ENCODE measurements around the gene HOXC13. TPM values are rescaled to one million over a fixed set of nuclear protein-coding genes. Genes with fewer than 3 reads are reported as not detected.
A peak's percentile ranks its signal among the peaks of the same experiment; 100 is the strongest.

HOXC13 gene
- total and polyA plus RNA-seq, 7 experiments from 2014 or later, result not detected

DNA sequence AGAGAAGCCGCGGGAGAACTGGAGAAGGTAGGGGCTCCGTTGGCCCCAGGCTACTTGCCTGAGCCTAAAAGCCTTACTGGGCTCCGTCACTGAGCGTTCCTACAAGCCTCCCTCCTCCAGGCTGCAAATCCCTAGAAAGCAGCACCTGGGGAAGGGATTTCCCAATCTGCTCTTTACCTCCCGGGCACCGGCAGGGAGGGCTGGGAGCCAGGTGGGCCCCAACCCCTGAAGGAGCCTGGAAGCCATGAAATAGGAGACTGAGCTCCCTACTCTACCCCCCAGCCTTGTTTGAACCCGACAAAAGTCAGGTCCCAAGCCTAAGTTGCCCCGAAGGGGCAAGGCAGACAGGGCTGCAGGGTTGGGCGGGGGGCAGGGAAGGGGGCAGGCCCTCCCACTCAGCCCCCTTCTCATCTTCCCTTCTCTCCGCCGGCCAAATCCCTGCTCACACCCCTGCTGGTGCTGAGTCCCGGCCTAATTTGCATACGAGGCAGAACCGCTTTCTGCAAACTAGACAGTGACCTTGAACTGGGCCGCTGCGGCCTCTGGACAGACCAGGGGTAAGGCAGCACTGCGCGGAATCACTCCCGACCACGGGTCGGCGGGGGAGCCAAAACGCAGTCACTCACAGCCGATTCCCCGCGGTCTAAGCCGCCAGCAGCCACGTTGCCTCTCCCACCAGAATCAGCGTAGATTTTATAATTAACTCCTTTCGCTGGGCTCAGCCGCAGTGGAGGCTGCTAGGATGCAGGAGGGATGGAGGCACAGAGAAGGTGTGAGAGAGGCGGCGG, 12.4 kb downstream of the HOXC13 start:
- Mint-ChIP-seq H3K4me1 (peaks cover 5 to 47% (median 19%) of the 10 kb centered on the region in 7 donors), H3K36me3 (peaks cover 0 to 4% (median 0%) of the 10 kb centered on the region in 5 donors), H3K4me3 (peak overlapping the region in 6 of 10 donors; percentile 12 to 61 (median 44)), H3K27me3 (peaks cover 79 to 95% (median 89%) of the 10 kb centered on the region in 5 donors), H3K9me3 (peaks cover 0 to 20% (median 3%) of the 10 kb centered on the region in 11 donors), H3K27ac (peak overlapping the region in 4 of 9 donors; percentile 25 to 88 (median 77))
- no peak for ATAC-seq
- no peak overlapping the region for H3K4me3 ChIP-seq (ENCODE audit: low read length)
- no peak overlapping the region for H3K27ac ChIP-seq (ENCODE audit: low read depth, low read length)
- DNase-seq, result no peak
- no peaks in the 10 kb centered on the region for H3K9me3 ChIP-seq (ENCODE audit: control insufficient read depth in 2 of 3, low read length in 3 of 3)
- peaks cover 0 to 15% of the 10 kb centered on the region in 2 donors for H3K4me1 ChIP-seq (ENCODE audit: control insufficient read depth in 2 of 2, insufficient read depth in 2 of 2, low read length in 2 of 2)
- ChIA-PET POLR2A (interaction anchor here (0.6 kb wide), 1 partner anchor 101 kb away, joined by 5 read pairs; no protein-coding TSS in a partner anchor), CTCF (no interaction called here)
- H3K36me3 ChIP-seq (ENCODE audit: control insufficient read depth in 2 of 3, insufficient read depth in 3 of 3, low read length in 3 of 3), result no peaks in the 10 kb centered on the region
- H3K27me3 ChIP-seq (ENCODE audit: control insufficient read depth in 2 of 2, insufficient read depth in 2 of 2, low read length in 2 of 2), result peaks cover 29 to 74% of the 10 kb centered on the region in 2 donors
- intact Hi-C loops (cut with micrococcal nuclease), result loop anchor here in 1 of 2 donors (5.0 kb wide), 1 partner anchor 36 kb away; the partner anchor contains the start of gene HOXC10

- Histone ChIP-seq H3K27ac (ENCODE audit: low read depth, low read length) (no peak overlapping the region), H3K4me3 (ENCODE audit: low read length) (no peak overlapping the region), H3K9me3 (ENCODE audit: control insufficient read depth in 2 of 3, low read length in 3 of 3) (no peaks in the 10 kb centered on the region), H3K36me3 (ENCODE audit: control insufficient read depth in 2 of 3, insufficient read depth in 3 of 3, low read length in 3 of 3) (no peaks in the 10 kb centered on the region), H3K27me3 (ENCODE audit: control insufficient read depth in 2 of 2, insufficient read depth in 2 of 2, low read length in 2 of 2) (peaks cover 34 to 70% of the 10 kb centered on the region in 2 donors), H3K4me1 (ENCODE audit: control insufficient read depth in 2 of 2, insufficient read depth in 2 of 2, low read length in 2 of 2) (peaks cover 4 to 15% of the 10 kb centered on the region in 2 donors)
- Mint-ChIP-seq H3K4me3 (peak overlapping the region in 6 of 10 donors; percentile 12 to 61 (median 44)), H3K9me3 (peaks cover 0 to 22% (median 4%) of the 10 kb centered on the region in 11 donors), H3K27ac (peak overlapping the region in 6 of 9 donors; percentile 8 to 88 (median 74)), H3K36me3 (peaks cover 0 to 4% (median 0%) of the 10 kb centered on the region in 5 donors), H3K27me3 (peaks cover 79 to 95% (median 89%) of the 10 kb centered on the region in 5 donors), H3K4me1 (peaks cover 9 to 55% (median 25%) of the 10 kb centered on the region in 7 donors)
- ChIA-PET CTCF (interaction anchor here (0.8 to 1.6 kb wide), 2 partner anchors 9 to 15 kb away, joined by 3 to 4 read pairs; no protein-coding TSS in a partner anchor), POLR2A (no interaction called here)
- intact Hi-C loops (cut with micrococcal nuclease), result loop anchor here in 1 of 2 donors (5.0 kb wide), 1 partner anchor 36 kb away; the partner anchor contains the start of gene HOXC10
- DNase-seq, result no peak
- ATAC-seq, result no peak
Measured at GRCh38 chr12:53951577-53952334, 13.1 kb downstream of the HOXC13 start.

- intact Hi-C loops (cut with micrococcal nuclease), result loop anchor here in 1 of 2 donors (5.0 kb wide), 1 partner anchor 35 kb away; the partner anchor contains the start of gene HOXC10
- Histone ChIP-seq H3K27ac (ENCODE audit: low read depth, low read length) (no peak overlapping the region), H3K4me1 (ENCODE audit: control insufficient read depth in 2 of 2, insufficient read depth in 2 of 2, low read length in 2 of 2) (peaks cover 4 to 15% of the 10 kb centered on the region in 2 donors), H3K36me3 (ENCODE audit: control insufficient read depth in 2 of 3, insufficient read depth in 3 of 3, low read length in 3 of 3) (no peaks in the 10 kb centered on the region), H3K27me3 (ENCODE audit: control insufficient read depth in 2 of 2, insufficient read depth in 2 of 2, low read length in 2 of 2) (peaks cover 34 to 66% of the 10 kb centered on the region in 2 donors), H3K9me3 (ENCODE audit: control insufficient read depth in 2 of 3, low read length in 3 of 3) (no peaks in the 10 kb centered on the region), H3K4me3 (ENCODE audit: low read length) (no peak overlapping the region)
- no peak for ATAC-seq
- CTCF ChIA-PET, result interaction anchor here (0.8 to 1.6 kb wide), 2 partner anchors 10 to 14 kb away, joined by 3 to 4 read pairs; no protein-coding TSS in a partner anchor
- H3K27ac Mint-ChIP-seq, result peak overlapping the region in 6 of 9 donors; percentile 8 to 88 (median 74)
- H3K4me3 Mint-ChIP-seq, result peak overlapping the region in 4 of 10 donors; percentile 16 to 59 (median 41)
- H3K9me3 Mint-ChIP-seq, result peaks cover 0 to 22% (median 4%) of the 10 kb centered on the region in 11 donors
- peaks cover 0 to 4% (median 0%) of the 10 kb centered on the region in 5 donors for H3K36me3 Mint-ChIP-seq
- DNase-seq, result no peak
- peaks cover 9 to 57% (median 26%) of the 10 kb centered on the region in 7 donors for H3K4me1 Mint-ChIP-seq
- peaks cover 79 to 96% (median 89%) of the 10 kb centered on the region in 5 donors for H3K27me3 Mint-ChIP-seq
- POLR2A ChIA-PET, result no interaction called here
Measured at GRCh38 chr12:53952335-53952694, 13.7 kb downstream of the HOXC13 start.

DNA sequence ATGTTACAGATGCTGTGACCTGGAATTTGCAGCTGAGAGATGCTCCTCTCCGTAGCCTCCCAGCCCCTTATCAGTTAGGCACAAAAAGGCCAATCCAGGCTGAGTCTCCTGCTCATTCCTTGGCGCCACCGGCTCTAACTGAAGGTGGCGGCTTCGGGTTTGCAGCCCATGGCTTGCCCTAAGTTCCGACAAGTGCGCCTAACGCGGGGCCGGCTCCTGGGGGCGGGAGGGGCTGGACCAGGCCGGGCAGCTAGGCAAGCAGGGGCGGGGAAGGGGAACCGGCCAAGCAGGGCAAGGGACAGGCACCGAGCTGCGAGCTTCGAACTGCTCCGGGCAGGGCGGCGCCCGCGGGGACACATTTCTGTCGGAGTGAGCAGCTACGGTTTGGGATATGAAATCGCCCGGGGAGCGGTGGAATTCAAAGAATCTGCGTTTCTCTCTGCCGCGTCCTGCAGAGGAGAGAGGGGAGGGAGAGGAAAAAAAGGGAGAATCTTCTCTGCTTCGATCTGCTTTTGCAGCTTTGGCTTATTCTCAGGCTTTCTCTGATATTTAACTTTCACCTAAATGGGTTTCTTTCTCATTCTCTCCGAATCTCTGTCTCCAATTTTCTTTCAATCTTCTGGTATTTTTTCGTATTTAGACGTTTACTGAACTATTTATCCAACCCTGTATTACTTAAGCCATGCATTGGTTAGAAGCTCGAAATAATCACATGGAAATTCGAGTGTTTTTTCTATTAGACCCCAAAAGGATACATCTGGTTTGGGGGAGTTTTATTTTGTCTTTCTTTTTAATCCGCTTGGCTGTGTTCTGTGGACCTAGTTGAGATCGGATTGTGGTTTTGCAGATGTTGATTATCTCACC, 14.5 kb downstream of the HOXC13 start:
- Mint-ChIP-seq H3K27ac (peak overlapping the region in 7 of 9 donors; percentile 23 to 88 (median 75)), H3K36me3 (peaks cover 0 to 4% (median 0%) of the 10 kb centered on the region in 5 donors), H3K9me3 (peaks cover 0 to 22% (median 4%) of the 10 kb centered on the region in 11 donors), H3K4me1 (peaks cover 9 to 57% (median 26%) of the 10 kb centered on the region in 7 donors), H3K27me3 (peaks cover 76 to 96% (median 90%) of the 10 kb centered on the region in 5 donors), H3K4me3 (peak overlapping the region in 7 of 10 donors; percentile 3 to 59 (median 38))
- Histone ChIP-seq H3K4me3 (ENCODE audit: low read length) (no peak overlapping the region), H3K9me3 (ENCODE audit: control insufficient read depth in 2 of 3, low read length in 3 of 3) (no peaks in the 10 kb centered on the region), H3K27ac (ENCODE audit: low read depth, low read length) (no peak overlapping the region), H3K36me3 (ENCODE audit: control insufficient read depth in 2 of 3, insufficient read depth in 3 of 3, low read length in 3 of 3) (no peaks in the 10 kb centered on the region), H3K4me1 (ENCODE audit: control insufficient read depth in 2 of 2, insufficient read depth in 2 of 2, low read length in 2 of 2) (peaks cover 4 to 15% of the 10 kb centered on the region in 2 donors), H3K27me3 (ENCODE audit: control insufficient read depth in 2 of 2, insufficient read depth in 2 of 2, low read length in 2 of 2) (peaks cover 34 to 69% of the 10 kb centered on the region in 2 donors)
- DNase-seq (no peak), ATAC-seq (no peak)
- intact Hi-C loops (cut with micrococcal nuclease), result loop anchor here in 1 of 2 donors (5.0 kb wide), 1 partner anchor 34 kb away; the partner anchor contains the start of gene HOXC10
- ChIA-PET CTCF (interaction anchor here (1.5 to 1.6 kb wide), 2 partner anchors 10 to 13 kb away, joined by 4 read pairs; no protein-coding TSS in a partner anchor), POLR2A (interaction anchor here (0.8 kb wide), 1 partner anchor 12 kb away, joined by 3 read pairs; no protein-coding TSS in a partner anchor)

DNA sequence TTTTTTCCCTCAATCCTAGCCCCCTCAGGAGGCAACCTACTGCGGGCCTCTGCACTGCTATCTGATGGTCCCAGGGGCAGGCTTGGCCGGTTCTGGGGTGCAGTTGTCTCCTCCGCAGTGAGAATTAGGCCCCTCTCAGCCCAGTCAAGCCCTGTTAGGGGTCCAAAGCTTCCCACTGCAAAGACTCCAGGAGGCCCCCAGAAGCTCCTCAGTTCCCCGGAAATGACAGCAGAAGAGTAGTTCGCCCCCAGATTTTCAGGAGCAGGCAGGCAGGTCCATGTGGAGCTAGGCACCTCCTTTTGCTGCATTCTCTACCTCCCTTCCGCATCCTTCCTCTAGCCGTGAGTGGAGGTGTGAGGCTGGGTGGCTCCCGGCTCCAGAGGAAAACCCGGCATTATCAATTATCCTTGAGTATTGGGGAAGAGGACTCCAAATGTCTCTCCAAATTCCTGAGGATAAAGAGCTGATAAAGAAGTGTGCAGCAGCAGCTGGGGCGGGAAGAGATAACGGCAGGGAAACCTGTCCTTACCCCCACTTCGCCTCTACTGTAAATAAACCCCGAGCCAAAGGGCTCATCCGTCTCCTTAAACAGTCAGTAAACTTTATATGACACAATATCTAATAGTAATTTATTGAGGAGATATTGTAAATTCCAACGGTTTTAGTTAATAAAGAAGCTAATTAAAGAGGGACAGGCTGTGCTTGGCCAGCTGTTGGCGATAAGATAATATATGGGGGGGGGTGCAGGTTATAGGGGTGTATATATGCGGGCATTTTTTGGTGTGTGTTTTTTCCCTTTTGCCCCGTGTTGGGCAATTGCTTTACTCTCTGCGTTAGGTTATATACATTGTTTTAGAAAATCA, 15.4 kb downstream of the HOXC13 start:
- no peak for DNase-seq
- H3K4me1 ChIP-seq (ENCODE audit: control insufficient read depth in 2 of 2, insufficient read depth in 2 of 2, low read length in 2 of 2), result peaks cover 4 to 15% of the 10 kb centered on the region in 2 donors
- H3K4me3 ChIP-seq (ENCODE audit: low read length), result no peak overlapping the region
- Mint-ChIP-seq H3K9me3 (peaks cover 0 to 25% (median 5%) of the 10 kb centered on the region in 11 donors), H3K27me3 (peaks cover 76 to 94% (median 90%) of the 10 kb centered on the region in 5 donors), H3K27ac (peak overlapping the region in 4 of 9 donors; percentile 32 to 77 (median 69)), H3K4me1 (peaks cover 9 to 57% (median 26%) of the 10 kb centered on the region in 7 donors), H3K4me3 (peak overlapping the region in 9 of 10 donors; percentile 14 to 57 (median 38)), H3K36me3 (peaks cover 0 to 4% (median 0%) of the 10 kb centered on the region in 5 donors)
- peaks cover 34 to 72% of the 10 kb centered on the region in 2 donors for H3K27me3 ChIP-seq (ENCODE audit: control insufficient read depth in 2 of 2, insufficient read depth in 2 of 2, low read length in 2 of 2)
- no peaks in the 10 kb centered on the region for H3K9me3 ChIP-seq (ENCODE audit: control insufficient read depth in 2 of 3, low read length in 3 of 3)
- ATAC-seq, result no peak
- H3K36me3 ChIP-seq (ENCODE audit: control insufficient read depth in 2 of 3, insufficient read depth in 3 of 3, low read length in 3 of 3), result no peaks in the 10 kb centered on the region
- ChIA-PET POLR2A (interaction anchor here (0.6 to 0.8 kb wide), 2 partner anchors 11 kb away, joined by 3 to 4 read pairs; no protein-coding TSS in a partner anchor), CTCF (interaction anchor here (1.5 kb wide), 1 partner anchor 11 kb away, joined by 4 read pairs; no protein-coding TSS in a partner anchor)
- H3K27ac ChIP-seq (ENCODE audit: low read depth, low read length), result no peak overlapping the region
- intact Hi-C loops (cut with micrococcal nuclease), result loop anchor here in 1 of 2 donors (5.0 kb wide), 1 partner anchor 33 kb away; the partner anchor contains the start of gene HOXC10

Data from naive thymus-derived CD4-positive, alpha-beta T cell (primary cell).